Heart right ventricle (tissue), 16 donors: Measurements from ENCODE around the gene GRP. TPM values are rescaled to one million over a fixed set of nuclear protein-coding genes. Genes with fewer than 3 reads are reported as not detected.
A peak's percentile ranks its signal among the peaks of the same experiment; 100 is the strongest.

Experiments used
- ATAC-seq, 8 donors: fragments of 200-7000 bp; cut with Tn5 transposase; one replicate each; pipeline ENCODE4 v1.9.1; 2020; ENCODE audit warnings: mild to moderate bottlenecking in 8 of 8, moderate library complexity in 8 of 8, moderate number of reproducible peaks in 1 of 8
- DNase-seq, 2 donors: peaks; one replicate each; pipeline ENCODE4 v3.0.0-alpha.2; 2020
- H3K27ac ChIP-seq, 10 donors: fragments of 200-600 bp; sonication (generic) in 2 of 10; one replicate each; pipeline versions ENCODE4 v1.5.0 to v1.8.0; 2020 to 2022; ENCODE audit warnings: mild to moderate bottlenecking in 3 of 10
- H3K27me3 ChIP-seq, 7 donors: fragments of 200-600 bp; one replicate each; pipeline ENCODE4 v1.8.0; 2021 to 2022; ENCODE audit warnings: mild to moderate bottlenecking in 2 of 7
- H3K36me3 ChIP-seq, 9 donors: fragments of 200-600 bp; sonication (generic) in 1 of 9; one replicate each; pipeline versions ENCODE4 v1.5.0 to v1.8.0; 2020 to 2022; ENCODE audit warnings: mild to moderate bottlenecking in 2 of 9
- H3K4me1 ChIP-seq, 9 donors: fragments of 200-600 bp; sonication (generic) in 1 of 9; one replicate each; pipeline versions ENCODE4 v1.5.0 to v1.8.0; 2020 to 2022; ENCODE audit warnings: mild to moderate bottlenecking in 4 of 9
- H3K4me3 ChIP-seq, 10 donors: fragments of 200-600 bp; sonication (generic) in 2 of 10; one replicate each; pipeline versions ENCODE4 v1.5.0 to v1.8.0; 2020 to 2022; ENCODE audit warnings: mild to moderate bottlenecking in 7 of 10, moderate library complexity in 2 of 10
- H3K9me3 ChIP-seq, 11 donors: fragments of 200-600 bp in 10 of 11; sonication (generic) in 2 of 11; one replicate each; pipeline versions ENCODE4 v1.5.0 to v1.8.0; 2013 to 2022; ENCODE audit warnings: mild to moderate bottlenecking in 2 of 11, control low read depth in 1 of 11, moderate library complexity in 1 of 11
- CTCF ChIP-seq, 9 donors: fragments of 200-600 bp; sonication (generic) in 2 of 9; IDR thresholded peaks; one replicate each; pipeline versions ENCODE4 v1.5.0 to v1.8.0; 2021 to 2022; ENCODE audit warnings: antibody characterized with exemption in 9 of 9, mild to moderate bottlenecking in 5 of 9, moderate library complexity in 1 of 9
- WGBS, 2 donors: extraction: QIAGEN DNeasy Blood & Tissue Kit; methylation state at CpG; one replicate each; pipeline ENCODE4 v1.1.7; 2013; ENCODE audit warnings: inconsistent platforms in 1 of 2; 5-methylcytosine and 5-hydroxymethylcytosine counted together
- intact Hi-C, 10 donors: fragments of 100-400 bp; cut with DNase I; formaldehyde crosslinking; loops; one replicate each; pipeline versions ENCODE4 v1.11.1 to v1.14.2; 2022
- polyA plus RNA-seq, 2 donors: library from polyadenylated mRNA; stranded (reverse); fragments of 200-250 nt; gene quantifications; one replicate each; pipeline ENCODE4 v1.2.3, GENCODE V29; 2013
- total RNA-seq, 10 donors: library from RNA; stranded (reverse); fragmentation: NEBNext Ultra II Directional in 3 of 10; extraction: Animal tissue kit (Norgen Biotek cat#: 25700) in 3 of 10; gene quantifications; one replicate each; pipeline versions ENCODE4 v1.2.1 to v1.2.4, GENCODE V29; 2021 to 2023
- donor health status: Arrhythmogenic right ventricular cardiomyopathy.
- donor health status: ischemic (EF 13 %, LVEDD 7.1; RV severe dilation, severe dysfunction).
- donor health status: healthy with polysubstance abuse.
- donor health status: DM: no; HTN: yes; CAD: no.
- donor health status: DM: no; HTN: no; CAD: no.
- donor health status: ischemic (EF 25% LVEDD 6.9; RV normal size, moderate dysfunction).
- donor health status: ischemic (EF 25% LVEDD 5.7; RV mildly dilated, moderate dysfunction).
- donor health status: healthy.
- donor health status: DM: yes; HTN: yes; CAD: no.
- donor health status: Ischemic cardiomyopathy.
- donor health status: ischemic (EF 35%, LVEDD 5.7; RV mildly dilated, moderate dysfunction).
- donor health status: nonischemic (EF 11% LVEDD 7.7; RV severe dilation, severe dysfunction).
- donor health status: DM: yes; HTN: yes; CAD: no.
- donor health status: PGD.
- donor health status: ischemic (EF 29% LVEDD 5.4; RV normal size, mild dysfunction).
- donor health status: nonischemic (EF 23%, LVEDD 6.1; RV moderate dilation, normal function).

GRP gene
- total and polyA plus RNA-seq, 12 donors = not detected

GRCh38 chr18:59231877-59232276, 11.9 kb downstream of the GRP start:
- Histone ChIP-seq H3K9me3 (no peaks in the 10 kb centered on the region), H3K4me1 (no peaks in the 10 kb centered on the region), H3K27me3 (peaks cover 0 to 15% (median 0%) of the 10 kb centered on the region in 7 donors), H3K36me3 (no peaks in the 10 kb centered on the region), H3K27ac (no peak overlapping the region), H3K4me3 (no peak overlapping the region)
- no peak for TF ChIP-seq CTCF (IDR thresholded peaks at IDR 0.05)
- DNase-seq (peak in 1 of 2 donors; percentile 24), ATAC-seq (peak in 7 of 8 donors; percentile 34 to 93 (median 76))
- WGBS, 2 donors = 36 to 43% methylated on average over 2 of the region's 2 CpGs
- intact Hi-C loops = no loop called here

GRCh38 chr18:59232309-59233016, 12.5 kb downstream of the GRP start:
- ATAC-seq (peak in 1 of 8 donors; percentile 55), DNase-seq (no peak)
- Histone ChIP-seq H3K27ac (no peak overlapping the region), H3K4me3 (no peak overlapping the region), H3K27me3 (peaks cover 0 to 15% (median 0%) of the 10 kb centered on the region in 7 donors), H3K36me3 (no peaks in the 10 kb centered on the region), H3K4me1 (no peaks in the 10 kb centered on the region), H3K9me3 (no peaks in the 10 kb centered on the region)
- intact Hi-C loops = no loop called here
- no peak for TF ChIP-seq CTCF (IDR thresholded peaks at IDR 0.05)
- 76 to 80% methylated on average over 5 of the region's 5 CpGs for WGBS, 2 donors

GRCh38 chr18:59233017-59233410, 13.1 kb downstream of the GRP start:
- Histone ChIP-seq H3K9me3 (no peaks in the 10 kb centered on the region), H3K27ac (no peak overlapping the region), H3K36me3 (no peaks in the 10 kb centered on the region), H3K27me3 (peaks cover 0 to 15% (median 0%) of the 10 kb centered on the region in 7 donors), H3K4me1 (no peaks in the 10 kb centered on the region), H3K4me3 (no peak overlapping the region)
- DNase-seq (no peak), ATAC-seq (no peak)
- intact Hi-C loops = no loop called here
- 86 to 87% methylated on average over 6 of the region's 6 CpGs for WGBS, 2 donors
- TF ChIP-seq CTCF (IDR thresholded peaks at IDR 0.05) = no peak

- peaks cover 0 to 11% (median under 1%) of the 10 kb centered on the region in 7 donors for H3K27me3 ChIP-seq
- H3K27ac ChIP-seq = no peak overlapping the region
- ATAC-seq = no peak
- no peak for TF ChIP-seq CTCF (IDR thresholded peaks at IDR 0.05)
- H3K9me3 ChIP-seq = peaks cover 0 to 4% (median 0%) of the 10 kb centered on the region in 11 donors
- no peaks in the 10 kb centered on the region for H3K36me3 ChIP-seq
- H3K4me1 ChIP-seq = no peaks in the 10 kb centered on the region
- intact Hi-C loops = no loop called here
- H3K4me3 ChIP-seq = no peak overlapping the region
- DNase-seq = no peak
Measured at GRCh38 chr18:59238385-59238784, 18.4 kb downstream of the GRP start.
